ENCODE results near the gene CD7. TPM values are rescaled to one million over a fixed set of nuclear protein-coding genes. Genes with fewer than 3 reads are reported as not detected.
A peak's percentile ranks its signal among the peaks of the same experiment; 100 is the strongest.

Gene CD7
- total RNA-seq, 1 donor from 2014 or later = not detected

DNA sequence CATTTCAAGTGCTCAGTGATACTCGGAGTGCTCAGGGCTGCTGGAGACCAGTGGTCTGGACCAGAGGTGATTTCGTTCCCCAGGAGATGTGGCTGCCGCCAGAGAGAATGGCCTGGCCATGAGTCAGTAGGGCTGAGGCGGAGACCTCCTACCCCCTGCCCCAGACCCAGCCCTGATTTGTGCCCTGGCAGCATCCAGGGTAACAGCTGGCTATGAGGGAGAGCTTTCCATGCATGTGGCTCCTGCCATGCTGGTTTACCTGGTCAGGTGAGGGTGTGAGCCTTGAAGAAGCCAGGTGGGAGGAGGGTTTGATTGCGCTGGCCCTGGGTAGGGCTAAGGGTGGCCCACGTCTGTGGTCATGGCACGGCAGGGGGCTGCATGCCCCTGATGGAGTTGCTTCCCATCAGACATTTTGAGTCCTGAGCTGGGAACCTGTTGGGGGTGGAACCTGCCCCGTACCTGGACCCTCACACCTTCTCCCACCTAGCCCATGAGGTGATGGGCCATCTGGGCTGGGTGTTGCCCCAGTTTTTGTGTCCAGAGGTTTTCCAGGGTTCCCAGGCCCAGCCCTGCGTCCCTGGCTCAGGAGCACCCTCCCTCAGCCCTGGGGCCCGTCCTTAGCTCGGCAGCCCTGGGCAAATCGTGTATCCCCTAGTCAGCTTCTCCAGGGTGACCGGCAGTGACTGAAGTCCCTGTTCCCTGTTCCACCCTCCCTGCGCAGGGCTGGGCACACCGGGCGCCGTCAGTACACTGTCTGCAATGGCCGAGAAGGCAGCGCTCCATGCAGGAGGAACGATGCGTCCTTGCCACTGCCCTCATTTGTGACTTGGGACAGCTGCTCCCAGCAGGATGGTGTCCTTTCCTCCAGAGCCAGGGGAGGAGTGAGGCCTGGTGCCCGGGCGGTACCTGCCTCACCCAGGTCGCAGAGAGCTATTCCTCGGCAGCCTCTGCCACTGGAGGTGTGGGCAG lies 34.9 kb downstream of the CD7 start:
- DNase-seq (ENCODE audit: low read depth) = no peak

DNA sequence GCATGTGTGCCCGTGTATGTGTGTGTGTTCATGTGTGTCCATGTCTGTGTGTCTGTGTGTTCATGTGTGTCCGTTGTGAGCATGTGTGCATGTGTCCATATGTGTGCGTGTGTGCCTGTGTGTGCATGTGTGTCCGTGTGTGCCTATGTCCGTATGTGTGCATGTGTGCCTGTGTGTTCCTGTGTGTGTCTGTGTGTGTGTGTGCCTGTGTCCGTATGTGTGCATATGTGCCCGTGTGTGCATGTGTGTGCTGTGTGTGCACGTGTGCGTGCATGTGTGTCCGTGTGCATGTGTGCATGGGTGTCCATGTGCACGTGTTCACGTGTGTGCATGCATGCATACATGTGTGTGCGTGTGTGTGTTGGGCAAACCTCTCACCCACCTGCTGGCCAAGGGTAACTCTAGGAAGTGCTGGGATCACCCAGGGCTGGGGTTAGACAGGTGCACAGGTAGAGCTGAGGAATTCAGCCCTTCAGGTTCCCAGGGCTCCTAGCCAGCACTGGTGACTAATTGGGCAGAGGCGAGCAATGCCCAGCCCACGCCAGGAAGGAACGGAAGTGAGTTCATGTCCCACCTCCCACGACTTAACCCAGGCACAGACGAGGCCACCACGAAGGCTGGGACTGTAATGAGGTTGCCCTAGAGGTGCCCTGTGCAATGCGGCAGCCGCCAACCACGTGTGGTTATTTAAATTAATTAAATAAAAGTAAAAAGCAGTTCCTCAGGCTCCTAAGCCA lies 35.7 kb downstream of the CD7 start:
- DNase-seq (ENCODE audit: low read depth) = no peak

DNA sequence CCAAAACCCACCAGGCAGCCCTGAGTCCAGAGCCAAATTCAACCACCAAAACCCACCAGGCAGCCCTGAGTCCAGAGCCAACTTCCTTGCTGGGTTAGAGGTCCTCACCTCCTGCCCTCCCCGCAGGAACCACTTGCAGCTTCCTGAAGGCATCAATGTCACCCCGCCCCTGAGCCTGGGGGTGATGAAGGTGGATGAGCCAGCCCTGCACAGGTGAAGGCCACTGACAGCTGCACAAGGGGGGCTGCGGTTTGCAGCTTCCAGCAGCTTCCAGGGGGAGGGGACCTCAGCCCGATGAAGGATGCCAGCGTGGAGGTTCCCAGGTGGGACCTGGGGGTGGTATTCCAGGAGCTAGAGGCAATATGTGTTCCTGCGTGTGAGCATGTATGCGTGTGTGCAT lies 36.3 kb downstream of the CD7 start:
- no peak for DNase-seq (ENCODE audit: low read depth)

DNA sequence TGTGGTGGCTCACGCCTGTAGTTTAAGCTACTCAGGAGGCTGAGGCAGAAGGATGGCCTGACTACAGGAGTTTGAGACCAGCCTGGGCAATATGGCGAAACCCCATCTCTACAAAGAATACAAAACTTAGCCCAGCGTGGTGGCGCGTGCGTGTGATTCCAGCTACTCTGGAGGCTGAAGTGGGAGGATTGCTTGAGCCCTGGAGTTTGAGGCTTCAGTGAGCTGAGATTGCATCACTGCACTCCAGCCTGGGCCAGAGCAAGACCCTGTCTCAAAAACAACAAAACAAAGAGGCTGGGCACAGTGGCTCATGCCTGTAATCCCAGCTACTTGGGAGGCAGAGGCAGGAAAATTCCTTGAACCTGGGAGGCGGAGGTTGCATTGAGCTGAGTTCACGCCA lies 36.9 kb downstream of the CD7 start:
- DNase-seq (ENCODE audit: low read depth) = no peak

DNA sequence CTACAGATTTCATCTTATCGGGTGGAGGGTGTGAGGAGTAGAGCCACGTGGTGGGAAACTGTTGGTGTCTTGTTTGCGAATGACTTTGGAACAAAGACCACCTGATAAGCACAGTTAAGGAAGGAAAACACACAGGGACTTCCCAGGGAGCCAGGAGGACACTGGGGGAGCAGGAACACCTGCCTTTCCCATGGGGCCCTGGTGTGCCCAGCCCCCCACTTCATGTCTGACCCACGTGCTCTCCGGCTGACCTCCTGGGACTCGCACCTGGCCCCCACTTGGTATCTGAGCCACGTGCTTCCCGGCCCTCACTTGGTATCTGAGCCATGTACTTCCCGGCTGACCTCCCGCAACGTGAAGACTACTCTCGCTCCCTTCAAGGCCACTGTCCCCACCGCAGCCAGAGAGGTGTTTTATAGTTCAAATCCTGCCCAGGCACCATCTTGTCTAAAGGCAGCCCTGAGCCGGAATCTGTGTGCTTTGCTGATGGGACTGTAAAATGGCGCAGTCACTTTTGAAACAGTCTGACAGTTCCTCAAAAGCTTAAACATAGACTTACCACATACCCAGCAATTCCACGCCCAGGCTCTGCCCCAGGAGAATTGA lies 38.5 kb downstream of the CD7 start:
- DNase-seq (ENCODE audit: low read depth) = no peak

DNA sequence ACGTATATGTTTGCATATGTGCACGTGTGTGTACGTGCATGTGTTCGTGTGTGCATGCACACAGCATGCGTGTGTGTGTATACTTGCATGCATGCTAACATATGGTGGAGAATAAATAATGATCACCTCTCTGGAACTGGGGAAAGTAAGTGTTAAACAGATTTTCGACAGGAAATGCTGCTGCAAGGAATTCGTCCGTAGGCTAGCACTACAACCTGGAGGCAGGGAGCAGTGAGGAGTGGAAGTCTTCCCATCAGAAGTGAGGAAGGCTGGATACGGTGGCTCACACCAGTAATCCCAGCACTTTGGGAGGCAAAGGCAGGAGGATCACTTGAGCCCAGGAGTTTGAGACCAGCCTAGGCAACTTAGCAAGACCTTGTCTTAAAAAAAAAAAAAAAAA lies 39.1 kb downstream of the CD7 start:
- no peak for DNase-seq (ENCODE audit: low read depth)

DNA sequence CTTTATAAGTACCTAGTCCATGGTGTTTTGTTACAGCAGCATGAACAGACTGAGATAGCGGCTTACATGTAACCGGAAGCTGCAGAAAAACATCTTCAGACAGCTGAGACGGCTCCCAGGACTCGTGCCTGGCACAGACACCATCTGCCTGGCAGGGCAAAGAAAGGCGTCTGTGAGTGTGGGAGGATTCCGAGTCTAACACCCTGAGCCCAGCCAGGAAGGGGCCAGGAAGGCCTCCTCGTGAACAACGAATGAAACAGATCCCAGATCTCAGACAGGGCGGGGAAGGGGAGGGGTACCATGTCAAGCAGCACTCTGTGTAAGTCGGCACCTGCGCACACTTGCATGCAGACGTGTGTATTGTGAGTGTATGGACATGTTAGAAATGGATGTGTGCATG lies 39.6 kb downstream of the CD7 start:
- DNase-seq (ENCODE audit: low read depth) = no peak

DNA sequence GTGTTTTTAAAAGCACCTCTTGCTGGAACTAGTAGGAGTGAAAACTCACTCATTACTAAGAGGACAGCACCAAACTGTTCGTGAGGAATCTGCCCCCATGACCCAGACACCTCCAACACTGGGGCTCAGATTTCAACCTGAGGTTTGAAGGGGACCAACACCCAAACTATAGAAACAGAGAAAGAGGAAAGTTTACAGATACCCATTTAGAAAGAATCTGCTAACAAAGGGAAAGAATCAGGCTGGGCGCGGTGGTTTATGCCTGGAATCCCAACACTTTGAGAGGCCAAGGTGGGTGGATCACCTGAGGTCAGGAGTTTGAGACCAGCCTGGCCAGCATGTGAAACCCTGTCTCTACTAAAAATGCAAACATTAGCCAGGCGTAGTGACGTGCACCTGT lies 40.5 kb downstream of the CD7 start:
- no peak for DNase-seq (ENCODE audit: low read depth)

DNA sequence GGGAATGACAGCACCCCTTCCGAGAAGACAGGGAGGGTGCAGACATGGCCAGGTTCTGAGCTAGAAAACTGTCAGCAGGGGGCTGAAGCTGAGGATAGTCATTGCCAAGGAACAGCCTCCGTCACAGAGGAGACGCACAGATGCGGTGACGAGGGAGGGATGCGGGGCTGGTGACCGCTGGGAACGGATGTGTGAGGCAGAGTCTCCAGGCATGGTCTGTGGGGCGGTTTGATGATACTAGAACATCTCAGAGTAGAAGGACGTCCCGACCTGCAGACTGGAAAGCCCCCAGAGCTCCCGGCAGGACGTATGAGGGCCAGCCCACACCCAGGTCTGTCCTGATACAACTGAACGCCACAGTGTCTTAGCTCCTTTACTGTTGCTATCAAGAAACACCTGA lies 42.1 kb downstream of the CD7 start:
- no peak for DNase-seq (ENCODE audit: low read depth)

DNA sequence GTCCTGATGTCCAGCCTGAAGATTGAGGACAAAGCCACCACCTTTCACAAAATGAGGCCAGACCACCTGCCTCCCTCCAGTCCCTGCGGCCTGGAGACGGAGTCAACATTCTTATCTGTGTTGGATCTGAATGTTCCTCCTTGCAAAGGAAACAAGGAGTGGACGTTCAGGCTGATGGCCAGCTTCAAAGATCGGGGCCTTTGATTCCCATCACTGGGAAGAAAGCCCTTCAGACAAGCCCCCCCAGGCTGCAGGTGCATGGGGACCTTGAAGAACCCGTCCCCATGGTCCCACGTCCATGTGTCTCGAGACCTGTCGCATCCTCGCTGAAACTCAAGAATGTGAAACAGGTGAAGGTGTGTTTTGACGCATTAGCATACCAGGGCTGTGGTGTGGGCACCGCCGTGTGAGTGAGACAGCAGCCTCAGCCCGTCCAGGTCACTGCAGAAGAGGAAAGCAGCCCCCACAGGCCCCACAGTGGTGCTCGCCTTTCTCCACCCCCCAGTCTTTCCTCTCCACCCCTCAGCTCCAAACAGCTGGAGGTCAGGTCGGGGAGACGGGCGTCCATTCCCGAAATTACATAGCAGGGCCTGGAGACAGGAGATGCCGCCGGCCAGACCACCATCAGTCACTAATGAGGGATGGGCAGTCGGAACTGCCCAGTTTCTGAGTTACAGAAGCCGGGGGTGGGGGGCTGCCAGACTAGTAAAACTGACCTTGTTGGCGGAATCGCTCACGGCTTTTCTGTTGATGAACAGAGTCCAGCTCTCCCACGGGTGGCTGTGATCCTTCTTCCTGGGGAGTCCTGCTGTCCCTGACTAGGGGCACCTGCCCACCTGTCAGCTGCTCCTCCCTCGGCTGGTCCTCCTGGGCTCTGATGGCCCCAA lies 43.0 kb downstream of the CD7 start:
- no peak for DNase-seq (ENCODE audit: low read depth)

DNA sequence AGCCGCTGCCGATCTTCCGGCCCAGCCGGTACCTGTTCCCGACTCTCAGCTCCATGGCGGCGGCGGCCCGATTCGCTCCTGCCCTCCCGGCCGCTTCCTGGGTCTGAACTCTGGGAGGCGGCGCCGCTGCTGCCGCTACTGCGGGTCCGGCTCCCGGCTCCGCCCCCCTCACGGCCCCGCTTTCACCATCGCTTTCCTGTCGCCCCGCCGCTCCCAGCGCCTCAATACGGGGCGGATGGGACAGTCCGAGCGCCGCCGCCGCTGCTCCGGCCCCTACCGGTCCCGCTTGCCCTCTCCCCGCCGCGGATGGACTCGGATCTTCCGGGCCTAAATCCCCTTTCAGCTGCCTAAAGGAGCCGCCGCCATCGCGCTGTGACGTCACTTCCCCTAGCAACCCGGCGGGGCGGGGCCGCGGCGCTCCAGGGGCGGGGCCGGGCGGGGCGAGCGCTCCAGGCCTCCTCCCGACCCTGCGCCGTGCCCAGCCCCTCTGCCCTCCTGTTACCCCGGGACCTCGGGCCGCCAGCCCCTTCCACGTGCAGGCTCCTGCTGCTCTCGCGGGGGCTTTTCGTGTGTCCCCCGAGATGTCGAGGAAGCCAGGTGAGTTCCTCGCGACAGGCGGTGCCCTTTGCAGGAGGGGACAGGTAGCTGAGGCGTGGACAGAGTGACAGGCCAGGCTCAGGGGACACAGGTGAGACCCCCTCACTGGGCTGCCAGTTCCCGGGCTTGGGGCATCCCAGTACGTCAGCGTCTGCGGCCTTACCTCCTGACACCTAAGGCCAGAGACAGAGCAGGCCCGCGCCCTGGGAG lies 43.9 kb downstream of the CD7 start, which contains the start of gene CSNK1D:
Gene CSNK1D (minus strand): TSS at position 374 of the 807 bp plus-strand sequence. CDS start 319 bp downstream, at position 55.
- DNase-seq (ENCODE audit: low read depth) = peak; percentile 91

DNA sequence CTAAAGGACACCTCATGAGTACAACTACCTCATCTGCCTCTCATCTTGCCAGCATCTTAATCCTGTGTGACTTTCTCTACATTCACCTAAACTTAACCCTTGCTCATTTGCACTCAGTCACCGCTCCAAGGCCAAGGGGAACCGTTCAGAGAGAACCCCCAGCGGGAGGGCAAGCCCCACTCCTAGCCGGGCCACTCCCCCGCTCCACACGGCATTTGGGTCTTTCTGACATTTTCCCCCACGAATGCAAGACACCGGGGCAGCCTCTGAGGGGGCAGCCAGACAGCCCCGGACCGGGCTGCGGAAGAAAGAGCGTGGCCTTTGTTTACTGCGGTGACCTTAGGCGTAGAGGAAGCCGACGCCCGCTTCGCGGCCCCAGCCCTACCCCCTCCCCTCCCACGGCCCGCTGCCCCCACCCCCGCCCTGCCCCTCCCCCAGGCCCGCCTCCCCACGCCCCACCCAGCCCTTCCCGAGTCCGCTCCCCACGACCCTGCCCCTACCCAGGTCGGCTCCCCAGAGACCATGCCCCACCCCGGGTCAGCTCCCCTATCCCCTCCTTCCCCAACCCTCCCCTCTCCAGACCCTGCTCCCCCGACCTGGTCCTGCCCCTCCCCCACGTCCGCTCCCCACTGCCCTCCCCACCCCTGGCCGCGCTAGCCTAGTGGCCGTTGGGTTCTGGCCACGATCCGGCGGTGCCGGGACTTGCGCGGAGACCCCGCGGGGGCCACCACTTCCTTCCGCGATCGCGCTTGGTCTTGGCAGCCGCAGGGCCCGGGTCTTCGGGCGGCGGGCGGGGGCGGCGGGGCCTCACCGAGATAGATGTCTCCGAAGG lies 44.7 kb downstream of the CD7 start:
- peak; percentile 27 for DNase-seq (ENCODE audit: low read depth)

DNA sequence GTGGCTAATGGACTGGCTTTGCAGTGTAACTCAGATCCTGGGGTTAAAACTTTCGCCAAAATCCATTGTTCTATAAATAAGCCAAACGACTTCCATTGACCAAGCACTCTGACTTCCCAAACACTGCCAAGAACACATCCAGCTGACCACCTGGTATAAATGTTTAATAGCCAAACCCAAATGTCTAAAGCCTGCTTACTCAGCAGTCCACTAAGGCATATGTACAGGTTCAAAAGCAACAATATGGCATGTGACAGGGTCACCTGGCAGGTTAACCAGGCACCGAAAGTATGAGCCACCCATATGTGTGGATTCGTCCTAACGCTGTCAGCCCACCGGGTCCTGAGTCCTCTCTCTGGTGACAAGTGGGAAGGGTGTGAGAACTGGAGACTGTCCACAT lies 46.0 kb downstream of the CD7 start:
- no peak for DNase-seq (ENCODE audit: low read depth)

DNA sequence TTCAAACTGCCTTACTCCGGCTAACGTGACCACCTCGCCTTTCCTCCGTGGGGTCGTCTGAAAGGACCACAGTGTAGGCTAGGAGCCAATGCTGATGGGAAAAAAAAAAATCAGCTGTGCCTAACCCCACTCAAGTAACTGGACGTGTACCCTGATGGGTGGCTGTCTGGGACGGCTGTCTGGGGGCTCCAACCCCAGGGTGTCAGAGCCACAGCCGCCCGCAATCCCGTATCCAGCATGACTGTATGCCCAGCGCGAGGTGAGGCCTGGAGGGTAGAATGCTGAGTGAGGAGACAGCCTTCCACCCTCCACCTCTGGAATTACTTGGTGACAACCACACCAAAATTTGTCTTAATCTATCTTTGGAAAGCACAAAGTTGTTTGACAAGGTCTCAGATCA lies 46.8 kb downstream of the CD7 start:
- no peak for DNase-seq (ENCODE audit: low read depth)

DNA sequence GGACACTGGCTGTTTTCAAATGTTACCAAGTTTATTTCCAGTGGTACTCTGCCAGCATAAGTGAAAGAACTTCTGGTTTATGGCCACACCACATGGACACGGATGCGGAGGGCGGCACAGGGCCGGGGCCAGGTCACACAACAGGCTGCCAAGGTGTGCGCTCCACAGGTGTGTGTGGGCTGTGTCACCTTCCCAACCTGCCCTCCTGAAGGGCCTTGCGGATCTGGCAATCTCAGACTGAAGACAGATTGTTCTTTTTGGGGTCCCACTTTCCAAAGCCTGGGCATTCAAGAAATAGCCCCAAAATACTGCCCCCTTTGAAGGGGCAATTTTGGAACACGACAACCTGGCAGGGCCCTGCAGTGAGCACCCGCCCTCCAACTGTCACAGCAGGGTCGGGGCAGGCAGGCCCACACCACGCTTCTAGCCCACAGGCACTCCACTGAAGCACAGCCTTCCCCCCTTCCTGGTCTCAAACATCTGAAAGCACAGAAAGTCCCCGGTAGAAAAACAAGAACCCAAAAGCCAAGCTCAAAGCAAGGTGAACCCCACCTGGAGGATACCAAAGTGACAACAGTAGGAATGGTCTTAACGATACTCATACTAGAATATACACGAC lies 47.4 kb downstream of the CD7 start:
- no peak for DNase-seq (ENCODE audit: low read depth)

DNA sequence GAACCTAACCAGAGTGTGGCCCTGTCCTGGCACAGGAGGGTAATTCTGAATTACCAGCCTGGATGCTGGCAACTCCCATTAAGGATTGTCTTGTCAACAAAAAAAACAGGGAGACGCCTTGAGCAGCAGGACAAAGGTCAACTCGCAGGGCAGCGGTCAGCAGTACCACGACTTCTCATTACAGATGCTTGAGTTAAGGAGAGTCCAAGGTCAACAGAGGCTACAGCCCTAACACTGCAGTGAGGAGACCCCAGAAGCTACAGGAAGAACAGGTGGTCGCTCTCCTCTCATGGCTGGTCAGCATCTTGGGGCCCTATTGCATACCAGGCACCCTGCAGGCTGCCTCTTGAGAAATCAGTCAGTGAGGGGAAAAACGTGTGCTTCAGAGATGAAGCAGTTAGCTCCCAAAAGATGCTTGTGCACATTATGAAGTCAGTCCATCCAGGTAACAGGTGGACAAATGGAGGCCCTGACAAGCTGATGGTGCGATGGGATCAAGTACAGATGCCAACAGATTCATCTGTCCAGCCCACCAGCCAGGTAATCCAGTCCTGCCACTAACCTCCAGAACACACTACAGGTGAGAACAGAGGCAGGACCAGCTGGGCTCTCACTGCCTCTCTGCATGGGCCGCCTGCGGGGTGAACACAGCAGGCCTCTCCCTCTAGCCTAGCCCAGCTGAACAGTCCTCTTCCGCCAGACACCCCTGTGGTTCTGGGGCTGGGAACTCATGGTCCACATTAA lies 48.1 kb downstream of the CD7 start:
- no peak for DNase-seq (ENCODE audit: low read depth)

DNA sequence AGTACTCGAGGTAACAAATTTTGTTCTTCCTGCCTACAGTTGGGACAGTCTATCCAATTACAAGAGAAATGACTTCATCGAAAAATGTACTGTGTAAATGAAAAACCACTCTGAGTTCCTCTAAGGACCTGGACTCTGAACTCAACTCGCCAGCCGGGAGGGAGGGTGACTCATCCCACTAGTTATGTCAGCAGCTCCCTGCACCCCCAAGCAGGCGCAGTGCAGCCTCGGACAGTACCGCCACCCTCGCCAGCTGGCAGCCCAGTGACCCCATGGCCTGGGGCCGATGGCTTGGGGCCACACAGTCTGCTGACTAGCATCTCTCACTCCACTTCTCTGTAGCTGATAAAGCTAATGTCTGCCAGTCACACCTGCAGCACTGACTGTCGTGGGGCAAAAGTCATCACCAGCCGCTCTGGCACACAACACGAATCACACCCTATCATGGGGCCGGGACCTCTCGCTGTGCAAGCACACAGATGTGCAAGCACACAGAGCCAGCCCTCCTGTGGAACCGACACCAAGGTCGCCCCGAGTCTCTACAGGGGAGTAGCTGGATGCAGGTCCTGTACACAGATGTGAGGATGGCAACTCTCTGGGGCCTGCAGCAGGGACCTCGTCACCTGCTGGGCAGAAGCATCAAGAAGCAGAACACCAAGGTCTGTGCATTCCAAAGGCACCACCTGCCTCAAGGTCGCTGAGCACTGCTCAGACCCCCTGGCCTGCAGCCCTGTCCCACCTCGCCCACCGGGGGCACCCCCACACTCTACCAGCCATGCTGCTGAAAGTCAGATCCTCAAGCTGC lies 49.6 kb downstream of the CD7 start:
- peak; percentile 97 for DNase-seq (ENCODE audit: low read depth)

Measured in myocyte (in vitro differentiated cells).